DMS53 (cell line): Measurements from ENCODE around the gene POU2AF3.

Source experiments
- DNase-seq: peaks from one replicate; lab custom pipeline; 2025; lab: John Stamatoyannopoulos, UW

The POU2AF3 gene

GRCh38 chr11:111329306-111330204, 31.2 kb downstream of the POU2AF3 start:
- no peak for DNase-seq

DNA sequence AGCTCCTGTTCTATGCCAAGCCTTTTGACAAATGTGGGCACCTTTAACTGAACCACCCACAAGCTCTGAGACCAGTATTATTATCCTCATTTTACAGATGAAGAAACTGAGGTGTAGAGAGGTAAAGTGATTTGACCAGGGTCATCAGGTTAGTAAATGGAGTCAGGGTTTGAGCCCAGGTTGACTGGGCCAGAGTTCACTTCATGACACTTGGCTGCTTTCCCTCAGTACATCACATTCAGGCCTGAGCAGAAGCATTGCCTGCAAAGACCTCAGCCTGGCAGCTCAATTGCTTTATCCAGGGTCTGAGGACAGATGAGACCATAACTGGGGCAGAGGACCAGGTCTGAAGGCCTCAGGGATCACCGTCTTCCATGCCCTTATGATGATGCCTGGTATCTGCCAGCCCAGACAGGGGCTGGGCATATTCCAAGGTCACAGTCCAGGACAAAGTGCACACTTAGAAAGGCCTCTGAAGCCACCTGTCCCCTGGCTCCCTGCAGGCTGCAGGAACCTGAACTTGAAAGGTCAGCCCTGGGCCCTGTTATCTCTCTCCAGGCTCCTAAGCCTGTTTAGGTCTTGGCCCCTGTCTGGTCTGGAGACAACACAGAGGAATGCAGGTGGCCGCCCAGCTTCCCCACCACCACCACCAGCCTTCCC, 32.0 kb downstream of the POU2AF3 start:
- DNase-seq: peak; percentile 53

DNA sequence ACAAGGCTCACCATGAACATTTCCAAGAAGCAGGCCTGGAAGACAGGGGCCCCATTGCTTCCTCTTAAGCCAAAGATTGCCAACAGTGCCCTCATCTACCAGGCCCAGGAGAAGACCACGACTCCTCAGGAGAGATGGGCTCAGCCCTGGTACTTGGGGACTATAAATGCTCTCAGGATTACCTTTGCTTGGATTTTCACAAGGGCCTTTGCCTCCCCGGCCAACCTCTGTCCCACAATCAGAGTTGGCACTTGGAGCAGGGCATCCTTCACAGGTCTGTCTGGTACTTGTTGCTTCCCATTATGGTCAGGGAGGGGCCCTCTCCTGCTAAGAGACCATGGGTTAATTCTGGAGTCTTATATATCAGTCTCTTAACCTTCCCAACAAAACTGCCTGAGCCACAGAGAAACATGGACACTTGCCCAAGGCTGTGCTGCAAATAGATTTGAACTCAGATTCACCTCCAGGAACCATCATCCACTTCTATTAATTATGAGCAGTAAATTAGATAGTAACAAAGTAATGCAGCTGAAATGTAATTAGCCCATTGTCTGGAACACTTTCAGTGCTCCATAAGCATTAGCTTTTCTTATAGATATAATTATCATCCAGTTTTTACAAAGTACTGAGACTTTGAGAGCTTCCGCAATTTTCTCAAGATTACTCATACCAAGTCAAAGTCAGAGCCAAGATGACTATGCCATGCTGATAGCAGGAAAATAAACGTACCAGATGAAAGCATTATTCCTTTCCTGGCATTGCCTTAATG, 33.5 kb downstream of the POU2AF3 start:
- no peak for DNase-seq

DNA sequence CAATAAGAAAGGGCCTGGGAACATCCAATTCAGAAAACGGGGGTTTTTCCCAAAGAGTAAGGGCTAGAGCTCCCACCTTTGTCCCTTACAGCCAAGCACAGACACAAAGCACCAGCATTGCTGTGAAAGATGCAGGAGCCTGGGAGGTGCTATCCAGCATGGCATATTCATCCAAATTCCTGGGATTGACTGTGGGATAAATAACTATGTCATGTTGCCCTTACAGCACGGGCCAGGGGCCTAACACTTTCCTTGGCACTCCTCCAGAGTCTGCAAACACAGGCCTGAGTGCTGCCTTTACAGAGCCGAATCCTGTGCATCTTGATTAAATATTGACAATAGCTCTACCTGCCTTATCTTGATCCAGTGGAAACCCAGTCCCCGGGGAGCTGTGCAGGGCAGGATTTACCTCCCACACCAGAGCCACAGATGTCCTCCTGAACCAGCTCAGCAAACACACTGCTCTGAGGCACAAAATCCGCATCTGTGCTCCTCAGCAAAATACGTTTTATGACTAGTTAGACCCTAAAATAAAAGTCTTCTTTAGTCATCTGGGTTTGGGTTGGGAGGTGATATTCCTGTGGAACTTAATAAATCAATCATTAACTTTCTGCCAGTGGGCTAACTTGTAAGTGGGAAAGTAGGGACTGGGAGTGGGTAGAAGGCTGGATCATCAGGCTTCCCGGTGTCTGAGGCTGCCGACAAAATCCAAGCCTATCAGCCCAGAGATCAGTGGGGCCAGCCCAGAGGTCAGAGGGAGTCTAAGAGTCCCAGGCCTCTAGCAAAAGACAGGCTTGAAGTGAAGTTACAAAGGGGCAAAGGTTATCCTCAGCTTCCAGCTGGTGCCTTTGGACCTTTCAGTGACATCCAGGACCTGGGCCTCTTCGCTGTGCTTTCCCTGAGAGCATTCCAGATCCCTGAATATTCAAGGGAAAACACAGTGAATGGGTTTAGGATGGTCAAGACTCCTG, 36.5 kb downstream of the POU2AF3 start:
- DNase-seq: peak; percentile 98

DNA sequence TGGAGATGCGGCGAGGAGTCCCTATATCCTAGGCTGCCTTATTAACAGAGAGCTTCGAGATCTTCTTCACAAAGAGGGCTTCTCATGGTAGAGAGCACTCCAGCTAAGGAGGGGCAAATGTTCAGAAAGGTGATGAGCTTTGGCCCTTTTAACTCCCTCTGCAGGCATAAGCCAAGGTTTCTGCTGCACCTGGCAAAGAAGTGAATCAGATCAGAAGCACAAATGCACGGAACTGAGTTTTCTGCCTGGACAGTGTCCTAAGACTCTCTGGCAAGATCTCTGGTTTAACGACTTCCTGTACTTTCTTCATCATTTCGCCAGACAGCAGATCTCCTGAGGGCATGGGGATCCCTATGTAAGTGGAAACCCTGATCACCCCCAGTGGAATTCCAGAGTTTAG, 37.2 kb downstream of the POU2AF3 start:
- peak; percentile 70 for DNase-seq

DNA sequence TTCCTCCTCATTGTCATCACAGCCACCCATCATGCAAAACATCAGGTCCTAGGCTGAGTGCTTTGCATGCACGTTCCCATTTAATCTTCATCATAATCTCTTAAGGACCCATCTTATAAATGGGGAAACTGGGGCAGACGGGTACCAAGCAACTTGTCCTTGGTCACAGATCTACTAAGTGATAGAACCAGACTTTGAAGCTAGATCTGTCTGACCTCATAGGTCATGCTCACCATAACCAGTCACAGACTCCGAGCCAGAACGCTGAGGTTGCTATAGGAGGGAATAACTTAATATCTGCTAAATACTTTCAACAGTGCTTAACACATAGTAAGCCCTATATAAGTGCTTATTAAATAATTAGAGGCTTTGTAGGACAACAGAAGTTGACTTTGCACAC, 37.7 kb downstream of the POU2AF3 start:
- DNase-seq: no peak

GRCh38 chr11:111336582-111337256, 38.4 kb downstream of the POU2AF3 start:
- DNase-seq: peak; percentile 62

- DNase-seq: no peak
These were observed 41.5 kb downstream of the POU2AF3 start for GRCh38 chr11:111339758-111340388.

- no peak for DNase-seq
These were observed 44.0 kb downstream of the POU2AF3 start for GRCh38 chr11:111342329-111342728.

GRCh38 chr11:111344032-111344431, 45.7 kb downstream of the POU2AF3 start:
- DNase-seq: peak; percentile 60

DNA sequence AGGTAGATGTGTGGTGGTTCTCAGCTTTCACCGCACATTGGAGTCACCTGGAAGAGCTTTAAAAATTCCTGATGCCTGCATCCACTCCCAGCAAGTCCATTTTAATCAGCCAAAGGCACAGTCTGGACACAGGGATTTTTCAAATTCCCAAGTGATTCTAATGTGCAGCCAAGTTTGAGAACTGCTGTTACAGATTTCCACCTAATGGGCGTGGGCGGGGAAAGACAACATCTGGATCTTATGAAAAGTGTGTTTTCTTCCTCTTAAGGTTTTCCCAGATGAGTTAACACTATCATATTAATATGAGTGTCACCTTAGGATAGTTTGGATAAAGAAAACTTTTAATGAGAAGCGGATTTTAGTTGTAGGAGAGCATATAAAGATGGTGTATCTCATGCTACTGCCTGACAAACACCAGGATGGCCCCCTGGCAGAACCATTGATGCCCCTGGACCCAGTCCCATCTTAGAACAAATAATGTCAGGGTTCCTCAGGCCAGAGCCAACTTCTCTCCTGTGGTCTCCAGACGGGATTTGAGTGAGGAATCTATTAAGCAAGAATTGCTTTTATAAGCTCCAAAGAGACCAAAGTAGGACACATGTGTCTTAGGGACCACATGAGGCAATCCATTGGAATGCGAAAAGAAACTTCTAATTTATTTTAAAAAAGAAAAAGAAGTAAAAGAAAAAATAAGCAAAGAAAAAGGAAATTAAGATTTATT, 48.8 kb downstream of the POU2AF3 start:
- no peak for DNase-seq

DNA sequence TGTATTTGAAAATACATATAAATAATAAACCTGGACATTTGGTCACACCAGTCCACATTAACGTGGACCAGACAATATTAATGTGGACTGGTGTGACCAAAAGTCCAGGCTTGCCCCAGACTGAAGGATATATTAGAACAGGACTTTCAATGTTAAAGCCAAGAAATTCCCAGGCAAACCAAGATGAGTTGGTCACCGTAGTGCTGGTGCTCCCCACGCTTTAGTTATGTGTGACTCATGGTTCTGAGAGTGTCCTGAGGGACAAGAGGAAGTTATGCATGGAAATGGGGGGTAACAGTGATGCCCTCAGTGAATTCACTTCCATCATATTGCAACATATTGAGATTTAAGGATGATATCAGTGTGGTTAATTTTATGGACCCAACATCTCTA, 49.4 kb downstream of the POU2AF3 start:
- DNase-seq: no peak

DNA sequence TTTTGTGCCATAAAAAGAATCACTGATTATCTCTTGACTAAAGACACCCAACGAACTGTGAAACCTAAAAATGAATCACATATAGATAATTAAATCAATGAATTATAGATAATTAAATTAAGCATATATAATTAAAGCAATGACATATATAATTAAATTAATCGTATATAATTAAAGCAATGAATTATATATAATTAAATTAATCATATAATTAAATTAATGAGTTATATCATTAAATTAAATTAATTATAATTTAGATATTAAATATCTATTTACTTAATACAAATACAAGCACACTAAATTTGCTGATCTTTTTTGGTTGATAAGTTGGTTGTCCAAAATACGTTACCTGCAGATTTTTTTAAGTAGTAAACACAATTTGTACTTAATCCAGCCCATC, 49.8 kb downstream of the POU2AF3 start:
- no peak for DNase-seq

GRCh38 chr11:111349191-111349695, 50.9 kb downstream of the POU2AF3 start:
- no peak for DNase-seq

GRCh38 chr11:111350811-111351210, 52.5 kb downstream of the POU2AF3 start:
- DNase-seq: no peak

DNA sequence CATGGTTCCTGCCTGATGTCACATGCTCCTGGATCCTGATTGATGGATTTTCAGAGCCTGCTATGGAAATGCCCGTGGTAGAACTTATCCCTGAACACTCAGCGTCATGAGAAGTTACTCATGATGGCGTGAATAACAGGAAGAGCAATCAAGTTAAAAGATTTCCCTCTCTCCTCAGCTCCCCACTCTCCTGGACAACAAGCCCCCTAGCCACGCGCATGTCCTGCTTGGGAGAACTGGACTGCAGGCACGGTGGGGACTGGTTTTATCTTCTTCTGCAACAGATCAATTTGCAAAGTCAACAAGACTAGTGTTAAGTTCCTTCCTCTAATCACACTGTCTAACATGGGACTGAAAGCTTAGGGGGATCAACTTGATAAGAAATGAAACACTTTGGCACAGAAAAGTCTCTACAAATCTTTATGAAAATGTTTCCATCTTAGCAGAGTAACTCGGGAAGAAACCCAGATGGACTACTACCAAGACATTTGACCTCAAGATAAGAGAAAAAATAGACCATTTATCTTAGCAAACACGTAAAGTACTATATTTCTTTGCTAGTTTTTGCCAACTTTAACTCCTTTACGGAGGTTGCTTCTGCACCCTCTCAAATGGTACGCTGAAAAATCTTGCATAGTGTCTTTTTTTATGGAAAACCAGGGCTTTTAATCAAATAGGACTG, 53.2 kb downstream of the POU2AF3 start:
- DNase-seq: no peak

GRCh38 chr11:111352231-111352746, 53.9 kb downstream of the POU2AF3 start:
- DNase-seq: no peak

DNA sequence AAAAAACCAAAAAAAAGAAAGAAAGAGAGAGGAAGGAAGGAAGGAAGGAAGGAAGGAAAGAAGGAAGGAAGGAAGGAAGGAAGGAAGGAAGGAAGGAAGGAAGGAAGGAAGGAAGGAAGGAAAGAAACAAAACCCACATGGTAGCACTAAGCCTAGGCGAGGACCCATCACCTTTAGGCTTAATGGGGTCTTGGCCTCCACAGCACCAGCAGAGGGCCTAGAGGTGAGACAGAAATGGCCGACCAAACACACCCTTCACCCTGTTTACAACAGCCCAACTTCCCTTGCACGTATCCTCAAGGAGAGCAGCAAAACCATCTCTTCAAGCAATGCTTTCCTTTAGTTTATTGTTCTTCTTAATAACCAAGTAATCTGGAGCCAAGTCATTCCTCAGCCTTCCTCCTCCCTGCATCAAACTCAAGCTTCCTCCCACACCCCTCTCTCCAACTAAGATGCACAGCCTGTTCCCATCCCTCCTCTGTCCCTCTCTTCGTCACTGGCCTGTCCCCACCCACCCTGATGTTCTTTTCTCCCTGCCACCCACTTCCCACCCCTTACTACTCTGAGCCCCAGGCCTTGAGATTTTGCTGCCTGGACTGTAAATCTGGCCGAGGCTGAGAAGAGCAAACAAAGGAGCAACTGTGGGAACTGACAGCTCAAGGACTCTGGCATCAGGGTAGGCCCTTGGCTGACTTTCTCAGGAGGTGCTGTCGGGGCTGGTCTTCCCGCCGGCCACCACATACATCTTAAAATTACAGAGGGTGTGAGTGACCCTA, 54.8 kb downstream of the POU2AF3 start:
- no peak for DNase-seq
